CD4-positive, alpha-beta T cell (primary cell): ENCODE data around the gene OTULIN. TPM values are rescaled to one million over a fixed set of nuclear protein-coding genes. Genes with fewer than 3 reads are reported as not detected.
A peak's percentile ranks its signal among the peaks of the same experiment; 100 is the strongest.

Experiments used
- ATAC-seq: fragments of 200-7000 bp; cut with Tn5 transposase; one replicate; pipeline ENCODE4 v1.10.0; 2022; ENCODE audit warnings: mild to moderate bottlenecking; ENCODE audit not compliant: poor library complexity
- CTCF ChIA-PET: fragments of 350-600 bp; sonication (Branson Sonifier 250); formaldehyde crosslinking; loops from one replicate; lab custom pipeline; 2021; ENCODE audit warnings: antibody characterized with exemption, inconsistent platforms; lab: Charles Lee
- POLR2A ChIA-PET: fragments of 350-600 bp; sonication (Branson Sonifier 250); formaldehyde crosslinking; loops from one replicate; lab custom pipeline; 2021; ENCODE audit warnings: antibody characterized with exemption, inconsistent platforms; lab: Charles Lee
- DNase-seq, 14 experiments: peaks; one replicate each; pipeline ENCODE4 v3.0.0-alpha.2; 2013 to 2020; ENCODE audit warnings: mixed read lengths in 2 of 14
- H3K27ac ChIP-seq, 2 donors: one replicate each; pipeline versions ENCODE4 v1.5.1 to v1.7.0; 2013; ENCODE audit warnings: low read length in 2 of 2, low read depth in 1 of 2, mild to moderate bottlenecking in 1 of 2
- H3K27me3 ChIP-seq, 2 experiments: 1 replicate in 1 of 2; 2 replicates in 1 of 2; pipeline versions ENCODE4 v1.6.1 to v1.7.0; 2013; ENCODE audit warnings: low read length in 2 of 2, control low read depth in 1 of 2, mild to moderate bottlenecking in 1 of 2, moderate library complexity in 1 of 2; ENCODE audit not compliant: insufficient read depth in 2 of 2, control insufficient read depth in 1 of 2
- H3K36me3 ChIP-seq: one replicate; pipeline ENCODE4 v1.6.1; 2013; ENCODE audit warnings: low read length, control low read depth; ENCODE audit not compliant: insufficient read depth
- H3K4me1 ChIP-seq: one replicate; pipeline ENCODE4 v1.6.1; 2013; ENCODE audit warnings: low read length, control low read depth; ENCODE audit not compliant: insufficient read depth
- H3K4me3 ChIP-seq: one replicate; pipeline ENCODE4 v1.5.1; 2013; ENCODE audit warnings: mild to moderate bottlenecking, low read length, moderate library complexity
- H3K9me3 ChIP-seq, 2 experiments: 1 replicate in 1 of 2; 2 replicates in 1 of 2; pipeline versions ENCODE4 v1.6.1 to v1.7.0; 2013; ENCODE audit warnings: low read length in 2 of 2, mild to moderate bottlenecking in 2 of 2, control low read depth in 1 of 2, moderate library complexity in 1 of 2; ENCODE audit not compliant: control insufficient read depth in 1 of 2, insufficient read depth in 1 of 2
- H3K27ac Mint-ChIP-seq: one replicate; pipeline ENCODE4 v1.8.0; 2020; ENCODE audit warnings: mixed read lengths
- H3K27me3 Mint-ChIP-seq: one replicate; pipeline ENCODE4 v1.8.0; 2021; ENCODE audit warnings: mixed read lengths
- H3K36me3 Mint-ChIP-seq: one replicate; pipeline ENCODE4 v1.8.0; 2021; ENCODE audit warnings: low read depth, mixed read lengths
- H3K4me1 Mint-ChIP-seq: one replicate; pipeline ENCODE4 v1.8.0; 2021; ENCODE audit warnings: low read depth, mixed read lengths
- H3K4me3 Mint-ChIP-seq: one replicate; pipeline ENCODE4 v1.8.0; 2020; ENCODE audit warnings: mild to moderate bottlenecking, mixed read lengths
- H3K9me3 Mint-ChIP-seq: one replicate; pipeline ENCODE4 v1.8.0; 2020; ENCODE audit warnings: mixed read lengths
- intact Hi-C, 2 experiments: fragments of 100-400 bp; cut with DNase I in 1 of 2; cut with micrococcal nuclease in 1 of 2; formaldehyde crosslinking; loops; one replicate each; pipeline versions ENCODE4 v1.15.1 to v1.9.0; 2023 to 2025; cut with DNase I, micrococcal nuclease
- total RNA-seq, 174 experiments: library from RNA in 2 of 174; stranded (reverse) in 2 of 174; gene quantifications; one replicate each; pipeline ENCODE4 v1.2.3 and lab custom pipeline; 2021 to 2026
- TF ChIP-seq, protein P1 (sequence below): fragments of 200-600 bp; IDR thresholded peaks from one replicate; pipeline ENCODE4 v1.8.0; 2022; ENCODE audit warnings: antibody characterized with exemption, mild to moderate bottlenecking

Gene OTULIN
- total RNA-seq, 2 experiments from 2014 or later, result 69.4 to 77.0 TPM

DNA sequence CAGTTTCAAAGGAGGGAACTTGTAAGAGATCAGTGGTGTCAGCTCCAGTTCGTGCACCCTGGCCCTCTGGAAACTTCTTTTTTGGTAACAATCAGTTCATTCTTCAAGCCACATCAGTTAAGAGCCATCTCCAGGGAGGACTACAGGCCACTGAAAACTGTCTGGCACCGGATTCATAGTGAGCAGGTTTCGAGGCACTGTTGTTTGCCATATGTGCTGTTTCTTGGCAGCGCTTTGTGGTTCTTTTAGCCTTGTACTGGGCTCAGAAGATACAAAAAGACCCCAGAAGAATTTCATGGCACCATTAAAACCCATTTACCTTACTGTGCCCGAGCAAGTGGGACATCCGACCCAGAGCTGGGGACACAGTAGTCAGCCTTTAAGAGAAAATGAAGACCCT, 68.5 kb downstream of the OTULIN start:
- DNase-seq, result no peak
- Histone ChIP-seq H3K9me3 (no peaks in the 10 kb centered on the region), H3K36me3 (peaks cover 55% of the 10 kb centered on the region), H3K4me1 (no peaks in the 10 kb centered on the region), H3K4me3 (no peak overlapping the region), H3K27me3 (no peaks in the 10 kb centered on the region), H3K27ac (no peak overlapping the region)
- intact Hi-C loops, result no loop called here
- H3K9me3 Mint-ChIP-seq, result no peaks in the 10 kb centered on the region
- H3K4me3 Mint-ChIP-seq, result no peak overlapping the region
- H3K27me3 Mint-ChIP-seq, result no peaks in the 10 kb centered on the region
- H3K36me3 Mint-ChIP-seq, result peaks cover 72% of the 10 kb centered on the region
- no peaks in the 10 kb centered on the region for H3K4me1 Mint-ChIP-seq
- no peak for ATAC-seq
- TF ChIP-seq, protein P1, sequence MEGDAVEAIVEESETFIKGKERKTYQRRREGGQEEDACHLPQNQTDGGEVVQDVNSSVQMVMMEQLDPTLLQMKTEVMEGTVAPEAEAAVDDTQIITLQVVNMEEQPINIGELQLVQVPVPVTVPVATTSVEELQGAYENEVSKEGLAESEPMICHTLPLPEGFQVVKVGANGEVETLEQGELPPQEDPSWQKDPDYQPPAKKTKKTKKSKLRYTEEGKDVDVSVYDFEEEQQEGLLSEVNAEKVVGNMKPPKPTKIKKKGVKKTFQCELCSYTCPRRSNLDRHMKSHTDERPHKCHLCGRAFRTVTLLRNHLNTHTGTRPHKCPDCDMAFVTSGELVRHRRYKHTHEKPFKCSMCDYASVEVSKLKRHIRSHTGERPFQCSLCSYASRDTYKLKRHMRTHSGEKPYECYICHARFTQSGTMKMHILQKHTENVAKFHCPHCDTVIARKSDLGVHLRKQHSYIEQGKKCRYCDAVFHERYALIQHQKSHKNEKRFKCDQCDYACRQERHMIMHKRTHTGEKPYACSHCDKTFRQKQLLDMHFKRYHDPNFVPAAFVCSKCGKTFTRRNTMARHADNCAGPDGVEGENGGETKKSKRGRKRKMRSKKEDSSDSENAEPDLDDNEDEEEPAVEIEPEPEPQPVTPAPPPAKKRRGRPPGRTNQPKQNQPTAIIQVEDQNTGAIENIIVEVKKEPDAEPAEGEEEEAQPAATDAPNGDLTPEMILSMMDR, result no peak
- ChIA-PET POLR2A (no interaction called here), CTCF (interaction anchor here (2.1 kb wide), 1 partner anchor 270 kb away, joined by 9 read pairs; no protein-coding TSS in a partner anchor)
- H3K27ac Mint-ChIP-seq, result peak overlapping the region; percentile 47

GRCh38 chr5:14733661-14734060, 69.1 kb downstream of the OTULIN start:
- Mint-ChIP-seq H3K4me1 (no peaks in the 10 kb centered on the region), H3K9me3 (no peaks in the 10 kb centered on the region), H3K27ac (peak overlapping the region; percentile 62), H3K36me3 (peaks cover 79% of the 10 kb centered on the region), H3K4me3 (no peak overlapping the region), H3K27me3 (no peaks in the 10 kb centered on the region)
- ChIA-PET CTCF (no interaction called here), POLR2A (no interaction called here)
- Histone ChIP-seq H3K9me3 (no peaks in the 10 kb centered on the region), H3K4me1 (no peaks in the 10 kb centered on the region), H3K36me3 (peaks cover 59% of the 10 kb centered on the region), H3K4me3 (no peak overlapping the region), H3K27ac (no peak overlapping the region), H3K27me3 (no peaks in the 10 kb centered on the region)
- intact Hi-C loops, result no loop called here
- no peak for DNase-seq
- TF ChIP-seq, protein P1, result no peak
- no peak for ATAC-seq

- peaks cover 84% of the 10 kb centered on the region for H3K36me3 Mint-ChIP-seq
- intact Hi-C loops, result no loop called here
These were observed 69.9 kb downstream of the OTULIN start for GRCh38 chr5:14734396-14734795.

More at GRCh38 chr5:14734396-14734795, 69.9 kb downstream of the OTULIN start:
- no peak overlapping the region for H3K4me3 ChIP-seq
- H3K36me3 ChIP-seq, result peaks cover 61% of the 10 kb centered on the region
- Mint-ChIP-seq H3K9me3 (no peaks in the 10 kb centered on the region), H3K27me3 (no peaks in the 10 kb centered on the region), H3K4me3 (no peak overlapping the region), H3K4me1 (no peaks in the 10 kb centered on the region), H3K27ac (peak overlapping the region; percentile 62)
- TF ChIP-seq, protein P1, result no peak
- H3K27me3 ChIP-seq, result no peaks in the 10 kb centered on the region
- ChIA-PET POLR2A (no interaction called here), CTCF (no interaction called here)
- no peaks in the 10 kb centered on the region for H3K9me3 ChIP-seq
- no peak for DNase-seq
- no peaks in the 10 kb centered on the region for H3K4me1 ChIP-seq
- no peak overlapping the region for H3K27ac ChIP-seq
- no peak for ATAC-seq
